GM10248 (cell line): ENCODE data around the gene KLHL29.

Experiments
- CTCF ChIA-PET: fragments of 300-600 bp; sonication (Branson Sonifier 250); formaldehyde crosslinking; extraction: SDS; loops from one replicate; lab custom pipeline; 2021; ENCODE audit warnings: antibody characterized with exemption; lab: Yijun Ruan, JAX
- POLR2A ChIA-PET: fragments of 350-650 bp; sonication (Branson Sonifier 250); formaldehyde crosslinking; extraction: SDS; loops from one replicate; lab custom pipeline; 2020; ENCODE audit warnings: antibody characterized with exemption; lab: Yijun Ruan, JAX
- DNase-seq: peaks from one replicate; pipeline ENCODE4 v3.0.0; 2012; ENCODE audit errors: extremely low spot score
- CTCF ChIP-seq: IDR thresholded peaks from 2 replicates; pipeline ENCODE4 v1.5.1; 2012; ENCODE audit warnings: mild to moderate bottlenecking, low read depth; ENCODE audit errors: extremely low read depth, missing control alignments, control extremely low read depth

Gene KLHL29

GRCh38 chr2:23457990-23458682, 73.2 kb downstream of the KLHL29 start:
- DNase-seq, result no peak
- ChIA-PET CTCF (interaction anchor here (1.3 to 3.5 kb wide), 5 partner anchors 8 to 43 kb away, joined by 4 to 15 read pairs (median 4); no protein-coding TSS in a partner anchor), POLR2A (no interaction called here)
- no peak for TF ChIP-seq CTCF

DNA sequence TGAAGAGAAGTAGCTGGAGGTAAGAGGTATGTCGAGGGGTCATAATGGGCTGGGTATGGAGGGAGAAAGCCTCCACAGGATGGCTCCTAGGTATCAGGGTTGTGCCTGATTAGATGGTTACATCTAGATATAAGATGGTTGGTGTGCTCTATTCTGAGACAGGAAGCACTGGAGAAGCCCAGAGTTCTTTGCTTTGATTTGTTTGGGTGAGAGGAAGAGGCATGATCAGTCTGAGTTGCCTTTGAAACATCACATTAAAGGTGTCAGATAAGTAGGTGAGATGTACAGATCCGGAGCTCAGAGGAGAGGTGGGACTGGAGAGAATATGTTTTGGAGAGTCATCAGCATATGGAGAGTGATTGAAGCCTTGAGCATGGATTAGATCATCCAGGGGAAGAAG, 74.1 kb downstream of the KLHL29 start:
- DNase-seq, result no peak
- ChIA-PET POLR2A (no interaction called here), CTCF (interaction anchor here (1.1 to 3.5 kb wide), 5 partner anchors 9 to 260 kb away, joined by 3 to 15 read pairs (median 4); no protein-coding TSS in a partner anchor)
- TF ChIP-seq CTCF, result no peak

GRCh38 chr2:23460228-23460627, 75.2 kb downstream of the KLHL29 start:
- ChIA-PET CTCF (interaction anchor here (0.9 to 3.5 kb wide), 7 partner anchors 10 to 109 kb away, joined by 3 to 15 read pairs (median 7); no protein-coding TSS in a partner anchor), POLR2A (no interaction called here)
- peak; percentile 61 for TF ChIP-seq CTCF
- no peak for DNase-seq

DNA sequence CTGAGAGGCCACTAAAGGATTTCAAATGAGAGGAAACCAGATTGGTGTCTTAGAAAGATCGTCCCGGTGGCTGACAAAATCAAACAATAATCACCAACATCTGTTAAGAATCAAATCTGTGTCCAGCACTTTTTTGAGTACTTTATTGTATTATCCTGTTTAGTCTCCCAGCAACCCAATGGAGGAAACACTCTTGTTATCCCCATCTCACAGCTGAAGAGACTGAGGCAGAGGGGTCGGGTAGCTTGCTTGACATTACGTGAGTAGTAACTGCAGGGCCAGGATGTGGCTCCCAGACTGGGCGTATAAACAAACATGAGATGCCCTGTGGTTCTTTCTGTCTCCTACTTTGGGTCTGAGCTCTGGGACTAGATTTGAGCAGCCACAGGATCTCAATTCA, 76.0 kb downstream of the KLHL29 start:
- CTCF ChIA-PET, result interaction anchor here (0.9 to 3.5 kb wide), 7 partner anchors 11 to 262 kb away, joined by 3 to 15 read pairs (median 6); no protein-coding TSS in a partner anchor
- POLR2A ChIA-PET, result no interaction called here
- no peak for DNase-seq
- TF ChIP-seq CTCF, result no peak

GRCh38 chr2:23464156-23464555, 79.2 kb downstream of the KLHL29 start:
- ChIA-PET CTCF (no interaction called here), POLR2A (no interaction called here)
- no peak for DNase-seq
- TF ChIP-seq CTCF, result no peak

DNA sequence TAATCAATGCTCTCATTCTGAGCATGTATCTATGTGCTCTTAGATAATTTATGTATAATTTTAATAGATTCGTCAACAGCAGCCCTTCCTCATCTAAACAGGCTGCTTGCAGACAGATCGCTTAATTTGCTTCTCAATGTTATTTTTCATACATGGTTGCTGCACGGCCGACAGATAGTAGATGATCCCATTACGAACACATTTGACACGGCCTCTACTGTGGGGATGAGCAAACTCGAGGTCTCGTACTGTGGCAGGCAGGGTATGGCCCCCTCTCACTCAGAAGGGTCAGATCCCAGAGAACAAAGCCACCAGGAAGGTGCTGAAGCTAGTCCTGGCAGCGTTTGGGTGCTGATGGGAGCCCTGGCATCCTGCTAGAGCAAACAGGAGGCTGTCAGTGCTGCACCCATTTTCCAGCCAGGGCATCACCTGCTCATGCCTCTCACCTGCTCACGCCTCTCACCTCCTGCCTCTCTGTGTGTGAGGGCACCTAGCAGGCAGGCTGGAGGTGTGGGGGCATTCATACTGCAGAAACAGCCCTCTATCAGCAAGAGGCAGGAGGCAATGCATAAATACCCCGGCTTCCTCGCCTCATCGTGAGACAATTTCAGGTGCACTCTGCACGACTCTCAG, 80.0 kb downstream of the KLHL29 start:
- no peak for DNase-seq
- ChIA-PET CTCF (no interaction called here), POLR2A (no interaction called here)
- no peak for TF ChIP-seq CTCF
